Measurements from ENCODE around the gene HSPA2. TPM values are rescaled to one million over a fixed set of nuclear protein-coding genes. Genes with fewer than 3 reads are reported as not detected.
A peak's percentile ranks its signal among the peaks of the same experiment; 100 is the strongest.

Gene HSPA2
- total RNA-seq, 2 donors from 2014 or later: 4.0 to 19.7 TPM

- intact Hi-C loops (cut with DNase I): no loop called here
- peak overlapping the region; percentile 36 to 59 for H3K4me3 ChIP-seq
- H3K36me3 ChIP-seq (replicated peaks in 1 of 2; ENCODE audit: insufficient read depth in 1 of 2, low read depth in 2 of 2): no peaks in the 10 kb centered on the region
- no peaks in the 10 kb centered on the region for H3K27me3 ChIP-seq
- WGBS, 2 donors: 0 to 1% methylated on average over 18 to 29 of the region's 29 CpGs
- DNase-seq (peak; percentile 35 to 51 (median 42)), ATAC-seq (no peak)
- TF ChIP-seq POLR2A (IDR thresholded peaks at IDR 0.05) (no peak), CTCF (IDR thresholded peaks at IDR 0.05) (no peak)
- peak overlapping the region; percentile 99 to 100 (median 100) for H3K27ac ChIP-seq
- H3K4me1 ChIP-seq: peaks cover 53% of the 10 kb centered on the region
- H3K9me3 ChIP-seq: no peaks in the 10 kb centered on the region
These were observed 37.6 kb upstream of the HSPA2 start for GRCh38 chr14:64502887-64503433.

- DNase-seq: peak; percentile 86 to 92 (median 92)
- no peaks in the 10 kb centered on the region for H3K27me3 ChIP-seq
- 0 to 1% methylated on average over 6 to 82 of the region's 87 CpGs for WGBS, 2 donors
- peak within 1 kb of the TSS; percentile 36 to 59 for H3K4me3 ChIP-seq
- H3K4me1 ChIP-seq: peaks cover 57% of the 10 kb centered on the region
- ATAC-seq: peak; percentile 80
- no peaks in the 10 kb centered on the region for H3K9me3 ChIP-seq
- intact Hi-C loops (cut with DNase I): no loop called here
- no peaks in the 10 kb centered on the region for H3K36me3 ChIP-seq (replicated peaks in 1 of 2; ENCODE audit: insufficient read depth in 1 of 2, low read depth in 2 of 2)
- TF ChIP-seq POLR2A (IDR thresholded peaks at IDR 0.05): peak; percentile 90 to 94 (median 92)
- TF ChIP-seq CTCF (IDR thresholded peaks at IDR 0.05): peak in 1 of 7 experiments; percentile 7
- H3K27ac ChIP-seq: peak within 1 kb of the TSS; percentile 99 to 100 (median 100)
These were observed 36.9 kb upstream of the HSPA2 start, which contains the start of gene ZBTB25 for GRCh38 chr14:64503434-64504309. Gene ZBTB25, minus strand, starts transcription at chr14:64503838. Its CDS starts 13,305 bp downstream, at chr14:64490533.

- Histone ChIP-seq H3K9me3 (no peaks in the 10 kb centered on the region), H3K36me3 (replicated peaks in 1 of 2; ENCODE audit: insufficient read depth in 1 of 2, low read depth in 2 of 2) (no peaks in the 10 kb centered on the region), H3K27ac (peak within 1 kb of the TSS; percentile 99 to 100 (median 100)), H3K4me1 (peaks cover 57% of the 10 kb centered on the region), H3K27me3 (no peaks in the 10 kb centered on the region), H3K4me3 (peak within 1 kb of the TSS; percentile 36 to 59)
- WGBS, 2 donors: 0% methylated on average over 18 to 47 of the region's 63 CpGs
- DNase-seq: peak; percentile 80 to 87 (median 82)
- TF ChIP-seq POLR2A (IDR thresholded peaks at IDR 0.05): peak; percentile 88 to 89 (median 89)
- no peak for TF ChIP-seq CTCF (IDR thresholded peaks at IDR 0.05)
- intact Hi-C loops (cut with DNase I): no loop called here
- peak; percentile 63 for ATAC-seq
These were observed 36.1 kb upstream of the HSPA2 start, which contains the start of gene ZBTB1 for GRCh38 chr14:64504310-64504896. Gene ZBTB1, plus strand, starts transcription at chr14:64504770. Its CDS starts 16,735 bp downstream, at chr14:64521505.

GRCh38 chr14:64504897-64505794 is 35.4 kb upstream of the HSPA2 start:
- 0% methylated on average over 59 to 68 of the region's 68 CpGs for WGBS, 2 donors
- H3K9me3 ChIP-seq: no peaks in the 10 kb centered on the region
- DNase-seq: peak; percentile 89 to 93 (median 90)
- no peaks in the 10 kb centered on the region for H3K27me3 ChIP-seq
- TF ChIP-seq CTCF (IDR thresholded peaks at IDR 0.05) (no peak), POLR2A (IDR thresholded peaks at IDR 0.05) (peak in 1 of 3 donors; percentile 29)
- H3K36me3 ChIP-seq (replicated peaks in 1 of 2; ENCODE audit: insufficient read depth in 1 of 2, low read depth in 2 of 2): no peaks in the 10 kb centered on the region
- peak; percentile 65 for ATAC-seq
- H3K4me3 ChIP-seq: peak overlapping the region; percentile 36 to 59
- peak overlapping the region; percentile 99 to 100 (median 100) for H3K27ac ChIP-seq
- intact Hi-C loops (cut with DNase I): no loop called here
- H3K4me1 ChIP-seq: peaks cover 55% of the 10 kb centered on the region
